GM12878 (cell line): Measurements from ENCODE around the gene RASL11A. TPM values are rescaled to one million over a fixed set of nuclear protein-coding genes. Genes with fewer than 3 reads are reported as not detected.

ENCODE experiments used
- ATAC-seq: fragments of 200-7000 bp; cut with Tn5 transposase; 3 replicates; pipeline ENCODE4 v1.9.1; 2020; ENCODE audit warnings: mild to moderate bottlenecking, moderate library complexity
- BruUV-seq: library from RNA; stranded (reverse); fragments of 400-500 nt; replicated peaks from 2 replicates; lab custom pipeline; 2021; lab: Mats Ljungman, UMichigan
- CTCF ChIA-PET: fragments of 300-600 bp; sonication (Branson Sonifier 250); formaldehyde crosslinking; extraction: SDS; loops from one replicate; lab custom pipeline; 2021; ENCODE audit warnings: inconsistent platforms; lab: Yijun Ruan, JAX
- POLR2A ChIA-PET: fragments of 350-600 bp; formaldehyde crosslinking; extraction: SDS; loops from one replicate; lab custom pipeline; 2021; ENCODE audit warnings: inconsistent platforms; lab: Charles Lee
- RAD21 ChIA-PET: fragments of 300-600 bp; sonication (Branson Sonifier 250); formaldehyde crosslinking; loops from one replicate; lab custom pipeline; 2023; ENCODE audit warnings: antibody characterized with exemption; ENCODE audit not compliant: unreplicated experiment; lab: Charles Lee
- SMC1A ChIA-PET: fragments of 300-600 bp; sonication (Branson Sonifier 250); formaldehyde crosslinking; loops from one replicate; lab custom pipeline; 2023; ENCODE audit not compliant: unreplicated experiment, uncharacterized antibody; lab: Charles Lee
- DNase-seq: peaks from one replicate; pipeline ENCODE4 v3.0.0-alpha.2; 2011; ENCODE audit warnings: low read depth, low spot score
- FAIRE-seq: peaks from 3 replicates; lab custom pipeline; 2011; peaks lifted over from hg19 to GRCh38; lab: Jason Lieb, UNC
- H2AFZ ChIP-seq: 2 replicates; pipeline ENCODE4 v1.6.0; 2011; ENCODE audit warnings: low read depth, low read length, control low read depth; ENCODE audit not compliant: control insufficient read depth
- H3K27ac ChIP-seq: 2 replicates; pipeline ENCODE4 v1.5.1; 2011; ENCODE audit warnings: control low read depth; ENCODE audit not compliant: control insufficient read depth, insufficient read depth
- H3K27me3 ChIP-seq, 2 experiments: replicated peaks in 1 of 2; 2 replicates each; pipeline versions ENCODE4 v1.6.0 to v1.6.1; 2011; ENCODE audit warnings: low read length in 1 of 2; ENCODE audit not compliant: control insufficient read depth in 2 of 2, insufficient read depth in 2 of 2
- H3K36me3 ChIP-seq, 2 experiments: 2 replicates each; pipeline ENCODE4 v1.5.1; 2011; ENCODE audit warnings: low read length in 1 of 2; ENCODE audit not compliant: control insufficient read depth in 2 of 2, insufficient read depth in 2 of 2
- H3K4me1 ChIP-seq: 2 replicates; pipeline ENCODE4 v1.6.1; 2011; ENCODE audit warnings: mild to moderate bottlenecking, low read length, moderate library complexity, mixed read lengths; ENCODE audit not compliant: control insufficient read depth, insufficient read depth
- H3K4me2 ChIP-seq: 2 replicates; pipeline ENCODE4 v1.6.0; 2011; ENCODE audit warnings: control low read depth; ENCODE audit not compliant: control insufficient read depth, insufficient read depth
- H3K4me3 ChIP-seq: fragments of 200-600 bp; sonication (generic); 2 replicates; pipeline ENCODE4 v1.5.1; 2016
- H3K79me2 ChIP-seq: 2 replicates; pipeline ENCODE4 v1.6.0; 2011; ENCODE audit warnings: low read length; ENCODE audit not compliant: control insufficient read depth, insufficient read depth
- H3K9ac ChIP-seq: 2 replicates; pipeline ENCODE4 v1.8.0; 2011; ENCODE audit warnings: low read length, control low read depth, mixed read lengths; ENCODE audit not compliant: control insufficient read depth, insufficient read depth
- H3K9me3 ChIP-seq: replicated peaks from 3 replicates; pipeline ENCODE4 v1.5.1; 2011; ENCODE audit warnings: mild to moderate bottlenecking, low read length; ENCODE audit not compliant: control insufficient read depth, insufficient read depth
- H4K20me1 ChIP-seq: 2 replicates; pipeline ENCODE4 v1.6.0; 2011; ENCODE audit not compliant: control insufficient read depth, insufficient read depth
- CBX5 ChIP-seq: sonication (generic); IDR thresholded peaks from 2 replicates; pipeline ENCODE4 v1.6.1; 2016; ENCODE audit warnings: low read depth, moderate library complexity, mild to moderate bottlenecking, inconsistent platforms
- E2F8 ChIP-seq: fragments of 450-650 bp; IDR thresholded peaks from 2 replicates; pipeline ENCODE4 v1.6.1; 2018; ENCODE audit warnings: mild to moderate bottlenecking, low read depth, moderate library complexity; ENCODE audit not compliant: partially characterized antibody
- FOS ChIP-seq: IDR thresholded peaks from 3 replicates; pipeline ENCODE4 v1.6.1; 2011; ENCODE audit warnings: borderline replicate concordance; ENCODE audit not compliant: insufficient read length; ENCODE audit errors: extremely low read depth
- IRF3 ChIP-seq: fragments of 450-650 bp; IDR thresholded peaks from 2 replicates; pipeline ENCODE4 v1.6.1; 2014; ENCODE audit warnings: mild to moderate bottlenecking
- KAT2A ChIP-seq: conservative IDR thresholded peaks from 2 replicates; pipeline ENCODE4 v1.6.1; 2011; ENCODE audit warnings: low read depth, low read length; ENCODE audit not compliant: control insufficient read depth
- MLLT1 ChIP-seq: fragments of 450-650 bp; IDR thresholded peaks from 2 replicates; pipeline ENCODE4 v1.6.1; 2016; ENCODE audit warnings: mild to moderate bottlenecking
- SKIL ChIP-seq: fragments of 450-650 bp; IDR thresholded peaks from 2 replicates; pipeline ENCODE4 v1.6.1; 2017; ENCODE audit warnings: mild to moderate bottlenecking, low read depth, inconsistent platforms; ENCODE audit not compliant: poor library complexity, severe bottlenecking
- USF1 ChIP-seq: IDR thresholded peaks from 2 replicates; pipeline ENCODE4 v1.6.1; 2011; ENCODE audit warnings: borderline replicate concordance, low read depth, mild to moderate bottlenecking, moderate library complexity, mixed read lengths, low read length; ENCODE audit not compliant: insufficient read depth; ENCODE audit errors: extremely low read length
- WRNIP1 ChIP-seq: IDR thresholded peaks from 2 replicates; pipeline ENCODE4 v1.6.1; 2011; ENCODE audit warnings: low read depth, low read length, improper control_type of control experiment, borderline replicate concordance
- ZNF592 ChIP-seq: fragments of 450-650 bp; IDR thresholded peaks from 2 replicates; pipeline ENCODE4 v1.6.1; 2017; ENCODE audit warnings: mild to moderate bottlenecking, moderate library complexity
- WGBS: methylation state at CpG from one replicate; pipeline ENCODE4 v1.1.6; 2016; ENCODE audit warnings: low lambda C conversion rate; ENCODE audit not compliant: insufficient replicate concordance, insufficient coverage; ENCODE audit errors: missing lambda C conversion rate; 5-methylcytosine and 5-hydroxymethylcytosine counted together
- in situ Hi-C: fragments of 300-500 bp; cut with MboI; formaldehyde crosslinking; loops from 9 replicates; pipeline ENCODE4 v1.14.3; 2018; ENCODE audit warnings: mixed read lengths
- intact Hi-C: fragments of 100-400 bp; cut with micrococcal nuclease; formaldehyde crosslinking; loops from one replicate; pipeline ENCODE4 v1.14.2; 2022; ENCODE audit not compliant: unreplicated experiment
- polyA plus RNA-seq, 11 experiments: library from polyadenylated mRNA; depleted of rRNA in 4 of 11; unstranded in 6 of 11; stranded (reverse) in 5 of 11; fragments of >200 nt; fragmentation: Nextera tagmentation in 4 of 11; fragmentation: Illumina TruSeq in 1 of 11; extraction: Ambion mirVana in 4 of 11; extraction: Trizol in 1 of 11; gene quantifications; 1 replicate in 1 of 11; 2 replicates in 10 of 11; pipeline versions ENCODE4 v1.2.1 to v1.2.3, GENCODE V29; 2011 to 2016; ENCODE audit warnings: inconsistent platforms in 2 of 11, missing spikeins in 2 of 11, low read depth in 1 of 11
- total RNA-seq, 4 experiments: library from RNA; depleted of rRNA in 3 of 4; stranded (reverse); fragments of >200 nt in 3 of 4; fragmentation: Illumina TruSeq in 1 of 4; extraction: Trizol in 1 of 4; gene quantifications; 2 replicates each; pipeline versions ENCODE4 v1.2.1 to v1.2.3, GENCODE V29; 2013 to 2021

RASL11A gene
- total and polyA plus RNA-seq, 10 of the 15 experiments (the other 5 are each of a cell fraction or from before 2014, with no cell fraction given): 0.04 to 1.3 (median 0.41) TPM; not detected in 1

- in situ Hi-C loops: no loop called here
- no peak overlapping the region for H2AFZ ChIP-seq
- H3K4me2 ChIP-seq: no peak overlapping the region
- no peak for ATAC-seq
- WGBS: 52% methylated on average over 1 of the region's 1 CpG
- POLR2A ChIA-PET: no interaction called here
- FAIRE-seq: no peak
- CTCF ChIA-PET: no interaction called here
- H3K4me1 ChIP-seq: no peaks in the 10 kb centered on the region
- H4K20me1 ChIP-seq: no peaks in the 10 kb centered on the region
- no TSS peak for BruUV-seq
- H3K9ac ChIP-seq: no peak overlapping the region
- H3K27me3 ChIP-seq: no peaks in the 10 kb centered on the region; a peak in 1 of 4 replicates
- no peak overlapping the region for H3K4me3 ChIP-seq
- RAD21 ChIA-PET: no interaction called here
- H3K36me3 ChIP-seq: no peaks in the 10 kb centered on the region
- no peaks in the 10 kb centered on the region for H3K9me3 ChIP-seq
- SMC1A ChIA-PET: no interaction called here
- H3K79me2 ChIP-seq: no peaks in the 10 kb centered on the region
- H3K27ac ChIP-seq: no peak overlapping the region
- intact Hi-C loops: no loop called here
- no peak for DNase-seq
- TF ChIP-seq MLLT1: no peak
- TF ChIP-seq FOS: no peak
- TF ChIP-seq ZNF592: no peak
- no peak for TF ChIP-seq E2F8
- no peak for TF ChIP-seq KAT2A
- TF ChIP-seq SKIL: no peak
- TF ChIP-seq USF1: no peak
- TF ChIP-seq WRNIP1: no peak
- TF ChIP-seq IRF3: no peak
- no peak for TF ChIP-seq CBX5
Measured at GRCh38 chr13:27313770-27314169, 43.1 kb downstream of the RASL11A start.
